HG03045 (cell line): ENCODE data around the gene NMT1.
"Not testable (repeated sequence)": the region's sequence is repeated elsewhere in the genome, so short reads cannot be mapped to it uniquely, and the experiment has no call there.

Experiments
- ATAC-seq: cut with Tn5 transposase; IDR thresholded peaks from one replicate; pipeline ENCODE4 v1.9.1; 2021; ENCODE audit warnings: mild to moderate bottlenecking, moderate library complexity; ENCODE audit not compliant: unreplicated experiment

The NMT1 gene

GRCh38 chr17:45036691-45037090 lies 24.4 kb upstream of the NMT1 start:
- ATAC-seq = no peak

- no peak for ATAC-seq
Measured at GRCh38 chr17:45038728-45039634, 22.1 kb upstream of the NMT1 start.

GRCh38 chr17:45040459-45040858 lies 20.7 kb upstream of the NMT1 start:
- no peak for ATAC-seq

- ATAC-seq = no peak
Measured at GRCh38 chr17:45042346-45043120, 18.6 kb upstream of the NMT1 start.

- ATAC-seq = no peak
Measured at GRCh38 chr17:45043813-45044540, 17.1 kb upstream of the NMT1 start.

- ATAC-seq = no peak
Measured at GRCh38 chr17:45046537-45047125, 14.5 kb upstream of the NMT1 start.

- no peak for ATAC-seq
Measured at GRCh38 chr17:45048795-45049563, 12.1 kb upstream of the NMT1 start.

GRCh38 chr17:45050481-45051059 lies 10.5 kb upstream of the NMT1 start:
- ATAC-seq = no peak

GRCh38 chr17:45051060-45051719 lies 9.9 kb upstream of the NMT1 start, which contains the start of gene DCAKD:
Gene DCAKD (minus strand): TSS chr17:45051632. CDS start chr17:45034885, 16,747 bp downstream.
- peak; percentile 96 for ATAC-seq

- ATAC-seq = not testable (repeated sequence)
Measured at GRCh38 chr17:45051720-45052051, 9.4 kb upstream of the NMT1 start.

- ATAC-seq = no peak
Measured at GRCh38 chr17:45052052-45052772, 8.9 kb upstream of the NMT1 start.

GRCh38 chr17:45060382-45060796 lies 728 bp upstream of the NMT1 start:
- no peak for ATAC-seq

GRCh38 chr17:45061606-45062205 lies 589 bp downstream of the NMT1 start:
- ATAC-seq = no peak

- no peak for ATAC-seq
Measured at GRCh38 chr17:45063198-45063597, 2.1 kb downstream of the NMT1 start.

- no peak for ATAC-seq
Measured at GRCh38 chr17:45067637-45068036, 6.5 kb downstream of the NMT1 start.

GRCh38 chr17:45070001-45070400 lies 8.9 kb downstream of the NMT1 start:
- ATAC-seq = no peak

- no peak for ATAC-seq
Measured at GRCh38 chr17:45070809-45071208, 9.7 kb downstream of the NMT1 start.

GRCh38 chr17:45073414-45074070 lies 12.4 kb downstream of the NMT1 start:
- no peak for ATAC-seq
